ENCODE results near the gene TMEM225.

Gene TMEM225

GRCh38 chr11:123838199-123838598 lies 47.3 kb downstream of the TMEM225 start (continued):
- TF ChIP-seq ZNF280D (tag by site-specific recombination; IDR thresholded peaks at IDR 0.05) (no peak), INSM2 (tag by site-specific recombination; IDR thresholded peaks at IDR 0.05) (no peak), ZNF214 (tag by site-specific recombination; IDR thresholded peaks at IDR 0.05; ENCODE audit: borderline replicate concordance) (no peak)

- Histone ChIP-seq H3K4me3 (ENCODE audit: low read depth, low read length) (no peak overlapping the region), H3K4me1 (ENCODE audit: control insufficient read depth, insufficient read depth, low read length) (no peaks in the 10 kb centered on the region), H3K27ac (ENCODE audit: extremely low read depth, low read depth, low read length) (no peak overlapping the region), H3K36me3 (ENCODE audit: control insufficient read depth in 2 of 2, insufficient read depth in 1 of 2, low read length in 2 of 2) (no peaks in the 10 kb centered on the region), H3K9me3 (ENCODE audit: control insufficient read depth, insufficient read depth, low read depth, low read length) (no peaks in the 10 kb centered on the region)
- ChIA-PET POLR2A (no interaction called here), CTCF (no interaction called here)
- TF ChIP-seq ZNF596 (tag by site-specific recombination; IDR thresholded peaks at IDR 0.05) (no peak), ELK4 (IDR thresholded peaks at IDR 0.05; ENCODE audit: borderline replicate concordance, low read depth, low read length) (no peak), TRIM28 (IDR thresholded peaks at IDR 0.05; ENCODE audit: borderline replicate concordance, low read length) (no peak), ZNF623 (tag by site-specific recombination; IDR thresholded peaks at IDR 0.05) (no peak), ZBTB21 (tag by site-specific recombination; IDR thresholded peaks at IDR 0.05) (no peak), SP7 (tag by site-specific recombination; IDR thresholded peaks at IDR 0.05) (no peak), ZSCAN4 (tag by site-specific recombination; IDR thresholded peaks at IDR 0.05) (no peak), REPIN1 (tag by site-specific recombination; IDR thresholded peaks at IDR 0.05; ENCODE audit: low read depth) (no peak), GLI4 (tag by site-specific recombination; IDR thresholded peaks at IDR 0.05) (no peak), ZNF341 (tag by site-specific recombination; IDR thresholded peaks at IDR 0.05; ENCODE audit: low read depth) (no peak), ZBTB44 (tag by site-specific recombination; IDR thresholded peaks at IDR 0.05) (no peak), OSR2 (tag by site-specific recombination; IDR thresholded peaks at IDR 0.05) (no peak), ZNF175 (tag by site-specific recombination; IDR thresholded peaks at IDR 0.05) (no peak), EGR2 (tag by site-specific recombination; IDR thresholded peaks at IDR 0.05; ENCODE audit: low read depth) (no peak), ZBTB10 (tag by site-specific recombination; IDR thresholded peaks at IDR 0.05) (no peak), ZBTB17 (tag by site-specific recombination; IDR thresholded peaks at IDR 0.05) (no peak), ZSCAN23 (tag by site-specific recombination; IDR thresholded peaks at IDR 0.05) (no peak), HOXA7 (CRISPR knock-in tag; IDR thresholded peaks at IDR 0.05; ENCODE audit: borderline replicate concordance) (no peak), ZNF398 (tag by site-specific recombination; IDR thresholded peaks at IDR 0.05) (no peak)
Observed at GRCh38 chr11:123833095-123833494, 52.4 kb downstream of the TMEM225 start.

Measured in HEK293 (cell line).